ENCODE data around the gene BNIP5.

BNIP5 gene

GRCh38 chr6:36374972-36375371, 38.3 kb upstream of the BNIP5 start:
- TF ChIP-seq EZH2phosphoT487 (IDR thresholded peaks at IDR 0.05; ENCODE audit: low read depth) = no peak
- TF ChIP-seq CTCF (IDR thresholded peaks at IDR 0.05; ENCODE audit: low read depth, low read length) = no peak
- Histone ChIP-seq H3K79me2 (ENCODE audit: low read length) (no peaks in the 10 kb centered on the region), H3K27ac (ENCODE audit: low read length) (no peak overlapping the region), H3K36me3 (replicated peaks; ENCODE audit: low read depth, low read length) (no peaks in the 10 kb centered on the region), H3K4me1 (ENCODE audit: low read length) (peaks cover 15% of the 10 kb centered on the region), H3K4me3 (ENCODE audit: low read length) (no peak overlapping the region), H3K27me3 (ENCODE audit: low read depth, low read length) (peaks cover 14% of the 10 kb centered on the region), H3K9ac (ENCODE audit: low read length) (no peak overlapping the region), H3K9me3 (ENCODE audit: insufficient read depth, low read length) (no peaks in the 10 kb centered on the region), H4K20me1 (ENCODE audit: insufficient read depth, low read length) (no peaks in the 10 kb centered on the region), H3K4me2 (ENCODE audit: low read length) (no peak overlapping the region), H2AFZ (ENCODE audit: low read depth, low read length) (no peak overlapping the region)

GRCh38 chr6:36374194-36374593, 37.5 kb upstream of the BNIP5 start:
- Histone ChIP-seq H4K20me1 (ENCODE audit: insufficient read depth, low read length) (no peaks in the 10 kb centered on the region), H3K4me3 (ENCODE audit: low read length) (no peak overlapping the region), H3K9ac (ENCODE audit: low read length) (no peak overlapping the region), H3K27ac (ENCODE audit: low read length) (no peak overlapping the region), H3K36me3 (replicated peaks; ENCODE audit: low read depth, low read length) (no peaks in the 10 kb centered on the region), H3K79me2 (ENCODE audit: low read length) (no peaks in the 10 kb centered on the region), H3K4me1 (ENCODE audit: low read length) (peaks cover 15% of the 10 kb centered on the region), H3K4me2 (ENCODE audit: low read length) (no peak overlapping the region), H3K9me3 (ENCODE audit: insufficient read depth, low read length) (no peaks in the 10 kb centered on the region), H2AFZ (ENCODE audit: low read depth, low read length) (no peak overlapping the region), H3K27me3 (ENCODE audit: low read depth, low read length) (peaks cover 14% of the 10 kb centered on the region)
- no peak for TF ChIP-seq CTCF (IDR thresholded peaks at IDR 0.05; ENCODE audit: low read depth, low read length)
- no peak for TF ChIP-seq EZH2phosphoT487 (IDR thresholded peaks at IDR 0.05; ENCODE audit: low read depth)

GRCh38 chr6:36373368-36374019, 36.8 kb upstream of the BNIP5 start:
- Histone ChIP-seq H3K9me3 (ENCODE audit: insufficient read depth, low read length) (no peaks in the 10 kb centered on the region), H2AFZ (ENCODE audit: low read depth, low read length) (no peak overlapping the region), H3K4me3 (ENCODE audit: low read length) (no peak overlapping the region), H3K4me1 (ENCODE audit: low read length) (peaks cover 12% of the 10 kb centered on the region), H4K20me1 (ENCODE audit: insufficient read depth, low read length) (no peaks in the 10 kb centered on the region), H3K79me2 (ENCODE audit: low read length) (no peaks in the 10 kb centered on the region), H3K27ac (ENCODE audit: low read length) (no peak overlapping the region), H3K4me2 (ENCODE audit: low read length) (no peak overlapping the region), H3K9ac (ENCODE audit: low read length) (no peak overlapping the region), H3K36me3 (replicated peaks; ENCODE audit: low read depth, low read length) (no peaks in the 10 kb centered on the region), H3K27me3 (ENCODE audit: low read depth, low read length) (peaks cover 14% of the 10 kb centered on the region)
- TF ChIP-seq EZH2phosphoT487 (IDR thresholded peaks at IDR 0.05; ENCODE audit: low read depth) (no peak), CTCF (IDR thresholded peaks at IDR 0.05; ENCODE audit: low read depth, low read length) (no peak)

- Histone ChIP-seq H3K9me3 (ENCODE audit: insufficient read depth, low read length) (no peaks in the 10 kb centered on the region), H3K36me3 (replicated peaks; ENCODE audit: low read depth, low read length) (no peaks in the 10 kb centered on the region), H3K9ac (ENCODE audit: low read length) (no peak overlapping the region), H3K27me3 (ENCODE audit: low read depth, low read length) (peaks cover 10% of the 10 kb centered on the region), H3K4me1 (ENCODE audit: low read length) (peaks cover 3% of the 10 kb centered on the region), H3K4me2 (ENCODE audit: low read length) (no peak overlapping the region), H4K20me1 (ENCODE audit: insufficient read depth, low read length) (no peaks in the 10 kb centered on the region), H3K79me2 (ENCODE audit: low read length) (no peaks in the 10 kb centered on the region), H3K27ac (ENCODE audit: low read length) (no peak overlapping the region), H3K4me3 (ENCODE audit: low read length) (no peak overlapping the region), H2AFZ (ENCODE audit: low read depth, low read length) (no peak overlapping the region)
- TF ChIP-seq CTCF (IDR thresholded peaks at IDR 0.05; ENCODE audit: low read depth, low read length) (no peak), EZH2phosphoT487 (IDR thresholded peaks at IDR 0.05; ENCODE audit: low read depth) (no peak)
Measured at GRCh38 chr6:36372088-36372487, 35.4 kb upstream of the BNIP5 start.
